CD14-positive monocyte (primary cell): Measurements from ENCODE around the gene ZNF782. TPM values are rescaled to one million over a fixed set of nuclear protein-coding genes. Genes with fewer than 3 reads are reported as not detected.

ENCODE experiments used
- DNase-seq, 3 donors: peaks; one replicate each; pipeline ENCODE4 v3.0.0-alpha.2; 2011 to 2022
- H2AFZ ChIP-seq: 2 replicates; pipeline ENCODE4 v1.6.0; 2012; ENCODE audit warnings: mild to moderate bottlenecking, low read depth, low read length, inconsistent platforms; ENCODE audit not compliant: insufficient read depth, poor library complexity, severe bottlenecking
- H3K27ac ChIP-seq, 2 donors: 1 replicate in 1 of 2; 2 replicates in 1 of 2; pipeline ENCODE4 v1.5.1; 2012 to 2013; ENCODE audit warnings: low read length in 2 of 2, control low read depth in 1 of 2, inconsistent platforms in 1 of 2, low read depth in 1 of 2, mild to moderate bottlenecking in 1 of 2
- H3K27me3 ChIP-seq, 2 donors: one replicate each; pipeline versions ENCODE4 v1.6.0 to v1.6.1; 2011 to 2013; ENCODE audit warnings: low read length in 2 of 2; ENCODE audit not compliant: control insufficient read depth in 2 of 2, insufficient read depth in 2 of 2
- H3K36me3 ChIP-seq, 2 donors: replicated peaks in 1 of 2; 1 replicate in 1 of 2; 2 replicates in 1 of 2; pipeline versions ENCODE4 v1.5.1 to v1.6.1; 2012 to 2013; ENCODE audit warnings: low read length in 2 of 2, control low read depth in 1 of 2, inconsistent platforms in 1 of 2, mild to moderate bottlenecking in 1 of 2; ENCODE audit not compliant: insufficient read depth in 2 of 2, control insufficient read depth in 1 of 2
- H3K4me1 ChIP-seq, 2 donors: 1 replicate in 1 of 2; 2 replicates in 1 of 2; pipeline versions ENCODE4 v1.5.1 to v1.6.1; 2012 to 2013; ENCODE audit warnings: low read length in 2 of 2, control low read depth in 1 of 2, inconsistent platforms in 1 of 2, mild to moderate bottlenecking in 1 of 2, moderate library complexity in 1 of 2; ENCODE audit not compliant: insufficient read depth in 2 of 2, control insufficient read depth in 1 of 2
- H3K4me2 ChIP-seq: replicated peaks from 2 replicates; pipeline ENCODE3; 2012; ENCODE audit warnings: low read length, moderate library complexity, mild to moderate bottlenecking; ENCODE audit not compliant: poor library complexity, severe bottlenecking; ENCODE audit errors: extremely low read depth
- H3K4me3 ChIP-seq, 3 experiments: fragments of 200-600 bp in 1 of 3; sonication (generic) in 1 of 3; replicated peaks in 1 of 3; 1 replicate in 2 of 3; 2 replicates in 1 of 3; pipeline ENCODE4 v1.5.1; 2011 to 2013; ENCODE audit warnings: low read length in 3 of 3, mild to moderate bottlenecking in 3 of 3, control low read depth in 2 of 3, low read depth in 2 of 3, inconsistent platforms in 1 of 3, moderate library complexity in 1 of 3
- H3K79me2 ChIP-seq: 2 replicates; pipeline ENCODE4 v1.6.0; 2012; ENCODE audit warnings: mild to moderate bottlenecking, control low read depth, inconsistent platforms, low read length, moderate library complexity; ENCODE audit not compliant: insufficient read depth
- H3K9ac ChIP-seq: 2 replicates; pipeline ENCODE4 v1.6.0; 2017; ENCODE audit warnings: low read length, mild to moderate bottlenecking; ENCODE audit not compliant: insufficient read depth, poor library complexity, severe bottlenecking
- H3K9me3 ChIP-seq, 2 donors: replicated peaks in 1 of 2; 1 replicate in 1 of 2; 2 replicates in 1 of 2; pipeline versions ENCODE4 v1.5.1 to v1.6.1; 2012 to 2013; ENCODE audit warnings: low read length in 2 of 2, control low read depth in 1 of 2; ENCODE audit not compliant: control insufficient read depth in 1 of 2, insufficient read depth in 1 of 2
- H4K20me1 ChIP-seq: 2 replicates; pipeline ENCODE4 v1.6.0; 2012; ENCODE audit warnings: mild to moderate bottlenecking, low read length, control low read depth, moderate library complexity; ENCODE audit not compliant: insufficient read depth
- H3K27ac Mint-ChIP-seq, 7 donors: one replicate each; pipeline ENCODE4 v1.8.0; 2020; ENCODE audit warnings: mild to moderate bottlenecking in 7 of 7, mixed read lengths in 7 of 7, moderate library complexity in 6 of 7, inconsistent platforms in 2 of 7
- H3K27me3 Mint-ChIP-seq, 3 donors: one replicate each; pipeline ENCODE4 v1.8.0; 2021 to 2022; ENCODE audit warnings: low read depth in 3 of 3, mild to moderate bottlenecking in 3 of 3, mixed read lengths in 3 of 3, moderate library complexity in 3 of 3, inconsistent platforms in 1 of 3
- H3K36me3 Mint-ChIP-seq, 2 donors: one replicate each; pipeline ENCODE4 v1.8.0; 2020; ENCODE audit warnings: mixed read lengths in 2 of 2, inconsistent platforms in 1 of 2, mild to moderate bottlenecking in 1 of 2
- H3K4me1 Mint-ChIP-seq: one replicate; pipeline ENCODE4 v1.8.0; 2020; ENCODE audit warnings: mild to moderate bottlenecking, mixed read lengths
- H3K4me3 Mint-ChIP-seq, 2 donors: one replicate each; pipeline ENCODE4 v1.8.0; 2020; ENCODE audit warnings: mild to moderate bottlenecking in 2 of 2, mixed read lengths in 2 of 2, moderate library complexity in 1 of 2
- H3K9me3 Mint-ChIP-seq, 7 donors: one replicate each; pipeline ENCODE4 v1.8.0; 2020 to 2022; ENCODE audit warnings: mixed read lengths in 7 of 7, mild to moderate bottlenecking in 6 of 7, moderate library complexity in 6 of 7, inconsistent platforms in 2 of 7
- WGBS: methylation state at CpG from one replicate; pipeline ENCODE4 v1.1.5; 2013; ENCODE audit warnings: missing lambda C conversion rate; ENCODE audit not compliant: insufficient coverage; 5-methylcytosine and 5-hydroxymethylcytosine counted together
- intact Hi-C, 2 donors: fragments of 100-400 bp; cut with micrococcal nuclease; formaldehyde crosslinking; loops; one replicate each; pipeline versions ENCODE4 v1.15.0 to v1.15.1; 2023
- polyA plus RNA-seq, 3 donors: library from polyadenylated mRNA; depleted of rRNA in 1 of 3; unstranded in 2 of 3; stranded (reverse) in 1 of 3; fragments of 300-500 nt in 2 of 3; fragments of >200 nt in 1 of 3; fragmentation: Illumina TruSeq in 2 of 3; gene quantifications; 1 replicate in 2 of 3; 2 replicates in 1 of 3; pipeline ENCODE4 v1.2.3, GENCODE V29; 2012 to 2021
- TF ChIP-seq, protein P1 (sequence below): fragments of 200-600 bp; IDR thresholded peaks from one replicate; pipeline ENCODE4 v1.8.0; 2022; ENCODE audit warnings: antibody characterized with exemption, mild to moderate bottlenecking

ZNF782 gene
- polyA plus RNA-seq, 3 donors: 1.1 to 1.3 (median 1.1) TPM

DNA sequence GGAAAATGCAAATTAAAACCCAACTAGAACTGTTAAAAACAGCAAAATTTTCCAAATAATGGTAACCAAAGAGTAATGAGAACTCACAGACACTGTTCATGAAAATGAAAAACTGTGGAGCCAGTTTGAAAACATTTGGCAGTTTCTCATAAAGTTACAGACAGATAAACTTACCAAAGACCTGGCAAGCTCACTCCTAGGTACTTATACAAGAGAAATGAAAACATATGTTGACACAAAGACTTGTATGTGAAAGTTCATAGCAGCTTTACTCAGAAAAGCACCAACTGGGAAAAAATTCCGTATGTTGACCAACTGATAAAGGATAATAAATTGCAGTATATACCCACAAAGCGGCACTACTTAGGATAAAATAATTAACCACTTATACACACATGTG is 10.3 kb downstream of the ZNF782 start:
- Histone ChIP-seq H2AFZ (no peak overlapping the region), H3K4me3 (no peak overlapping the region), H3K9ac (no peak overlapping the region), H3K79me2 (peaks cover 18% of the 10 kb centered on the region), H3K27me3 (no peaks in the 10 kb centered on the region), H3K27ac (no peak overlapping the region), H4K20me1 (peaks cover 2% of the 10 kb centered on the region), H3K9me3 (peaks cover 14 to 80% of the 10 kb centered on the region in 2 donors), H3K36me3 (peaks cover 22 to 63% of the 10 kb centered on the region in 2 donors), H3K4me1 (no peaks in the 10 kb centered on the region), H3K4me2 (no peak overlapping the region)
- WGBS: no CpG with 5 or more reads among the region's 2 CpGs
- H3K27me3 Mint-ChIP-seq: no peaks in the 10 kb centered on the region
- H3K4me3 Mint-ChIP-seq: no peak overlapping the region
- peaks cover 30 to 73% (median 55%) of the 10 kb centered on the region in 7 donors for H3K9me3 Mint-ChIP-seq
- H3K4me1 Mint-ChIP-seq: peaks cover 3% of the 10 kb centered on the region
- H3K36me3 Mint-ChIP-seq: peaks cover 52 to 65% of the 10 kb centered on the region in 2 donors
- intact Hi-C loops: no loop called here
- H3K27ac Mint-ChIP-seq: no peak overlapping the region
- TF ChIP-seq, protein P1, sequence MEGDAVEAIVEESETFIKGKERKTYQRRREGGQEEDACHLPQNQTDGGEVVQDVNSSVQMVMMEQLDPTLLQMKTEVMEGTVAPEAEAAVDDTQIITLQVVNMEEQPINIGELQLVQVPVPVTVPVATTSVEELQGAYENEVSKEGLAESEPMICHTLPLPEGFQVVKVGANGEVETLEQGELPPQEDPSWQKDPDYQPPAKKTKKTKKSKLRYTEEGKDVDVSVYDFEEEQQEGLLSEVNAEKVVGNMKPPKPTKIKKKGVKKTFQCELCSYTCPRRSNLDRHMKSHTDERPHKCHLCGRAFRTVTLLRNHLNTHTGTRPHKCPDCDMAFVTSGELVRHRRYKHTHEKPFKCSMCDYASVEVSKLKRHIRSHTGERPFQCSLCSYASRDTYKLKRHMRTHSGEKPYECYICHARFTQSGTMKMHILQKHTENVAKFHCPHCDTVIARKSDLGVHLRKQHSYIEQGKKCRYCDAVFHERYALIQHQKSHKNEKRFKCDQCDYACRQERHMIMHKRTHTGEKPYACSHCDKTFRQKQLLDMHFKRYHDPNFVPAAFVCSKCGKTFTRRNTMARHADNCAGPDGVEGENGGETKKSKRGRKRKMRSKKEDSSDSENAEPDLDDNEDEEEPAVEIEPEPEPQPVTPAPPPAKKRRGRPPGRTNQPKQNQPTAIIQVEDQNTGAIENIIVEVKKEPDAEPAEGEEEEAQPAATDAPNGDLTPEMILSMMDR: no peak
- DNase-seq: no peak

DNA sequence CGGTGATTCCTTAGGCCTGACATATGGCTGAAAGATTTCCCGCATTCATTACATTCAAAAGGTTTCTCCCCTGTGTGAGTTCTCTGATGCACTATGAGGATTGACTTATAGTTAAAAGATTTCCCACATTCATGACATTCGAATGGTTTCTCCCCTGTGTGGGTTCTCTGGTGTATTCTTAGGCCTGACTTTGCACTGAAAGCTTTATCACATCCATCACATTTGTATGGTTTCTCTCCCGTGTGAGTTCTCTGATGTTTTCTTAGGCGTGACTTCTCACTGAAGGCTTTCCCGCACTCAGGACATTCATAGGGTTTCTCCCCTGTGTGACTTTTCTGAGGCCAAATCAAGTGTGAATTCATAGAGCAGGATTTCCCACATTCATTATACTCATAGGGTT is 35.8 kb downstream of the ZNF782 start:
- Histone ChIP-seq H4K20me1 (no peaks in the 10 kb centered on the region), H3K27me3 (no peaks in the 10 kb centered on the region), H3K4me3 (peak overlapping the region in 1 of 3 experiments; percentile 11), H3K9ac (no peak overlapping the region), H3K79me2 (no peaks in the 10 kb centered on the region), H3K4me2 (no peak overlapping the region), H3K9me3 (peaks cover 39 to 100% of the 10 kb centered on the region in 2 donors), H3K36me3 (peaks cover 15 to 62% of the 10 kb centered on the region in 2 donors), H2AFZ (no peak overlapping the region), H3K4me1 (no peaks in the 10 kb centered on the region), H3K27ac (no peak overlapping the region)
- Mint-ChIP-seq H3K36me3 (peaks cover 43 to 61% of the 10 kb centered on the region in 2 donors), H3K27ac (no peak overlapping the region), H3K9me3 (peaks cover 44 to 91% (median 85%) of the 10 kb centered on the region in 7 donors), H3K4me1 (no peaks in the 10 kb centered on the region), H3K27me3 (no peaks in the 10 kb centered on the region), H3K4me3 (no peak overlapping the region)
- no peak for DNase-seq
- no CpG with 5 or more reads among the region's 6 CpGs for WGBS
- intact Hi-C loops: no loop called here
- TF ChIP-seq, protein P1: no peak
